Stimulated activated CD4-positive, alpha-beta T cell treated with anti-CD3 and anti-CD28 coated beads, Interleukin-1b, Interleukin-23, amount 100 ng/mL, for 1 hour (primary cell): ENCODE data around the gene TUBB3.
"Not testable (repeated sequence)": the region's sequence is repeated elsewhere in the genome, so short reads cannot be mapped to it uniquely, and the experiment has no call there.

ENCODE experiments used
- DNase-seq, 2 donors: peaks; one replicate each; pipeline ENCODE4 v3.0.0-alpha.2; 2020; ENCODE audit warnings: low read depth in 2 of 2

Gene TUBB3

GRCh38 chr16:89902980-89903379, 20.2 kb upstream of the TUBB3 start:
- DNase-seq = no peak

GRCh38 chr16:89903908-89904515, 19.1 kb upstream of the TUBB3 start:
- no peak for DNase-seq

- DNase-seq = no peak
Observed at GRCh38 chr16:89904606-89905510, 18.3 kb upstream of the TUBB3 start.

- DNase-seq = no peak
Observed at GRCh38 chr16:89905511-89906139, 17.5 kb upstream of the TUBB3 start.

- no peak for DNase-seq
Observed at GRCh38 chr16:89906140-89907025, 16.8 kb upstream of the TUBB3 start.

GRCh38 chr16:89907055-89907814, 15.9 kb upstream of the TUBB3 start:
- no peak for DNase-seq

GRCh38 chr16:89908236-89908635, 14.9 kb upstream of the TUBB3 start:
- DNase-seq = no peak

GRCh38 chr16:89909777-89910716, 13.1 kb upstream of the TUBB3 start:
- peak; percentile 39 to 53 for DNase-seq

GRCh38 chr16:89910717-89911354, 12.3 kb upstream of the TUBB3 start:
- no peak for DNase-seq

- DNase-seq = no peak
Observed at GRCh38 chr16:89911375-89911774, 11.8 kb upstream of the TUBB3 start.

- no peak for DNase-seq
Observed at GRCh38 chr16:89912143-89912542, 11.0 kb upstream of the TUBB3 start.

- no peak for DNase-seq
Observed at GRCh38 chr16:89912627-89913026, 10.5 kb upstream of the TUBB3 start.

GRCh38 chr16:89913408-89914387, 9.4 kb upstream of the TUBB3 start:
- DNase-seq = no peak

GRCh38 chr16:89914642-89915285, 8.4 kb upstream of the TUBB3 start:
- DNase-seq = not testable (repeated sequence)

- DNase-seq = no peak
Observed at GRCh38 chr16:89915303-89916232, 7.6 kb upstream of the TUBB3 start.

GRCh38 chr16:89917773-89918452, 5.2 kb upstream of the TUBB3 start:
- peak; percentile 21 to 36 for DNase-seq
